ENCODE measurements around the gene HERC2. TPM values are rescaled to one million over a fixed set of nuclear protein-coding genes. Genes with fewer than 3 reads are reported as not detected.

The HERC2 gene
- total RNA-seq, 1 donor from 2014 or later, result 55.3 TPM

- DNase-seq, result peak; percentile 90
- intact Hi-C loops (cut with DNase I), result no loop called here
- peak; percentile 84 to 87 for ATAC-seq
Measured at GRCh38 chr15:28094732-28095521, 227.1 kb downstream of the HERC2 start.

GRCh38 chr15:28093752-28094535, 228.0 kb downstream of the HERC2 start:
- H3K27ac ChIP-seq, result no peak overlapping the region
- DNase-seq (no peak), ATAC-seq (no peak)
- H3K4me3 ChIP-seq, result peak overlapping the region; percentile 59
- H3K36me3 ChIP-seq, result no peaks in the 10 kb centered on the region
- no peak for TF ChIP-seq CTCF (IDR thresholded peaks at IDR 0.05)
- H3K27me3 ChIP-seq (ENCODE audit: low read depth), result peaks cover 45% of the 10 kb centered on the region
- peaks cover 42% of the 10 kb centered on the region for H3K4me1 ChIP-seq
- H3K9me3 ChIP-seq, result peaks cover 17% of the 10 kb centered on the region
- intact Hi-C loops (cut with DNase I), result no loop called here

More at GRCh38 chr15:28094732-28095521, 227.1 kb downstream of the HERC2 start:
- peak overlapping the region; percentile 59 for H3K4me3 ChIP-seq
- TF ChIP-seq CTCF (IDR thresholded peaks at IDR 0.05), result no peak
- peaks cover 17% of the 10 kb centered on the region for H3K9me3 ChIP-seq
- peaks cover 45% of the 10 kb centered on the region for H3K27me3 ChIP-seq (ENCODE audit: low read depth)
- peak overlapping the region; percentile 88 for H3K27ac ChIP-seq
- no peaks in the 10 kb centered on the region for H3K36me3 ChIP-seq
- H3K4me1 ChIP-seq, result peaks cover 49% of the 10 kb centered on the region

GRCh38 chr15:28091313-28091712, 230.7 kb downstream of the HERC2 start:
- peaks cover 20% of the 10 kb centered on the region for H3K4me1 ChIP-seq
- no peak overlapping the region for H3K4me3 ChIP-seq
- H3K27me3 ChIP-seq (ENCODE audit: low read depth), result peaks cover 25% of the 10 kb centered on the region
- peaks cover 17% of the 10 kb centered on the region for H3K9me3 ChIP-seq
- DNase-seq, result no peak
- H3K36me3 ChIP-seq, result no peaks in the 10 kb centered on the region
- H3K27ac ChIP-seq, result no peak overlapping the region
- TF ChIP-seq CTCF (IDR thresholded peaks at IDR 0.05), result no peak
- intact Hi-C loops (cut with DNase I), result no loop called here
- no peak for ATAC-seq

GRCh38 chr15:28086175-28086703, 235.7 kb downstream of the HERC2 start:
- Histone ChIP-seq H3K9me3 (peaks cover 12% of the 10 kb centered on the region), H3K36me3 (no peaks in the 10 kb centered on the region), H3K27ac (no peak overlapping the region), H3K27me3 (ENCODE audit: low read depth) (no peaks in the 10 kb centered on the region), H3K4me3 (no peak overlapping the region), H3K4me1 (no peaks in the 10 kb centered on the region)
- DNase-seq (no peak), ATAC-seq (peak; percentile 97 to 98)
- intact Hi-C loops (cut with DNase I), result no loop called here
- peak; percentile 76 for TF ChIP-seq CTCF (IDR thresholded peaks at IDR 0.05)

GRCh38 chr15:28085489-28086174, 236.3 kb downstream of the HERC2 start:
- Histone ChIP-seq H3K27ac (no peak overlapping the region), H3K9me3 (peaks cover 7% of the 10 kb centered on the region), H3K4me3 (no peak overlapping the region), H3K27me3 (ENCODE audit: low read depth) (no peaks in the 10 kb centered on the region), H3K36me3 (no peaks in the 10 kb centered on the region), H3K4me1 (no peaks in the 10 kb centered on the region)
- intact Hi-C loops (cut with DNase I), result no loop called here
- DNase-seq, result no peak
- ATAC-seq, result no peak
- TF ChIP-seq CTCF (IDR thresholded peaks at IDR 0.05), result no peak
